GM19193 (cell line): Measurements from ENCODE around the gene RGS13.

ENCODE experiments used
- POLR2A ChIP-seq: IDR thresholded peaks from 4 replicates; pipeline ENCODE4 v1.6.1; 2011; ENCODE audit not compliant: insufficient read depth, insufficient read length; ENCODE audit errors: extremely low read depth

Gene RGS13

DNA sequence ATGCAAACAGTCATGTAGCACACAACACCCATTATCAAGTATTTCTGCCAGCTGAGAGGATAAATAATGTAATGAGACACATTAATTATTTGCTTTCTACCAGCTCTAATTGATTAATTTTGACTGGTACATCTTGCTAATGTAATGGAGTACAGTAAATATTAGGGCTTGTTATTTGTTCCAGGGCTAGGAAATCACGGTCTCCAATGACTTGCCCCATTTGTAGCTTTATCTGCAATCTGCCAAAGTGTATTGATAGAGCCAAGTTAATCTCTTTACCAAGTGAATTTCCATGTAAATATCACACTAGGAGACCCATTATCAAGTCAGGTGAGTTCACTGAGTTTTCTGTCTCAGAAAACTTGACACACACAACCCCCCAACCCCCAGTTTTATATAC lies 55.1 kb downstream of the RGS13 start:
- no peak for TF ChIP-seq POLR2A

DNA sequence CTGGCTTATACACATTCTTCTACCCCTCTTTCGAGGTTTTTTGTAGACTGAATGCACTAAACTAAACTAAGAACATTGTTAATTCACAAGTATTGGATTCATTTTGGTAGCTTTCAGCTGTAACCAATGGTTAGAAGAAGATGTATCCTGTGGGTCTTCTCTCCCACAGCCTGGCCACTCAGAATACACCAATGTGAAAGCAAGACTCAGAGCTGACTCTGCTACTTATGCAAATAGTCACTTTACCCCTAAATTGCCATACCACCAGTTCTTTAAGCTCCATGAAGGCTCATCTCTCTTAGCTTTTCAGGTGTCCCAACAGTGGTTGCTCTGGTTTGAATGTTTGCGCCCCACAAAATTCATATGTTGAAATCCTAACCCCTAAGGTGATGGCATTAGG lies 60.1 kb downstream of the RGS13 start:
- no peak for TF ChIP-seq POLR2A

- no peak for TF ChIP-seq POLR2A
Measured at GRCh38 chr1:192697771-192698170, 61.8 kb downstream of the RGS13 start.

DNA sequence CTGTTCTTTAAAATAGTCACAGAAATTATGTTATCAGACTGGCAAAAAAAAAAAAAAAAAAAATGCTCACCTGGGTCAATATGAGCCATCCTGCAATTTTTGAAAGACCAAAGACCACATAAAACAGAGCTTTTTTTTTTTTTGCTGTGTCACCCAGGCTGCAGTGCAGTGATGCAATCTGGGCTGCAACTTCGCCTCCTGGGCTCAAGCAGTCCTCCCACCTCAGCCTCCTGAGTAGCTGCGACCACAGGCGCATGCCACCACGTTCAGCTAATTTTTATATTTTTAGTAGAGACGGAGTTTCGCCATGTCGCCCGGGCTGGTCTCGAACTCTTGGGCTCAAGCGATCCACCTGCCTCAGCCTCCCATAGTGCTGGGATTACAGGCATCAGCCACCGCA lies 62.8 kb downstream of the RGS13 start:
- TF ChIP-seq POLR2A, result no peak

DNA sequence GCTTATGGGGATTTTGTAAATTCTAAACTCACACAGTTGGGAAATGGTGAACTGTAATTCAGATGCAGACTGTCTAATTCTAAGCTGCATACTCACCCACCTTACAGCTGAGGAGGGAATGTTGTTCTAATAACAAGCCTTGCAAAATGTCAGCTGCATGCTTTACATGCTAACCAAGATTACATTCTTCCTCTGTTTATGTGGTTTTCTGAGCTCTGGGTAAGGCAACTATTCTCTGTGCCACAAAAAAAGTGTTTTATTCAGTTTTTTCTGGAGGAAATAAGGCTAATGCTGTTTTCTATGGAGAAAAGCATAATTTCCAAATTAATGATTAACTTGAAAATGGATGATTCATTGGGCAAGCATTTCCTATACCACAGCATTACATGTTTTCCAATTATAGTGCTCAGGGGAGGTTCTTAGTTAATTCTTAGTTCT lies 64.9 kb downstream of the RGS13 start:
- TF ChIP-seq POLR2A, result no peak

DNA sequence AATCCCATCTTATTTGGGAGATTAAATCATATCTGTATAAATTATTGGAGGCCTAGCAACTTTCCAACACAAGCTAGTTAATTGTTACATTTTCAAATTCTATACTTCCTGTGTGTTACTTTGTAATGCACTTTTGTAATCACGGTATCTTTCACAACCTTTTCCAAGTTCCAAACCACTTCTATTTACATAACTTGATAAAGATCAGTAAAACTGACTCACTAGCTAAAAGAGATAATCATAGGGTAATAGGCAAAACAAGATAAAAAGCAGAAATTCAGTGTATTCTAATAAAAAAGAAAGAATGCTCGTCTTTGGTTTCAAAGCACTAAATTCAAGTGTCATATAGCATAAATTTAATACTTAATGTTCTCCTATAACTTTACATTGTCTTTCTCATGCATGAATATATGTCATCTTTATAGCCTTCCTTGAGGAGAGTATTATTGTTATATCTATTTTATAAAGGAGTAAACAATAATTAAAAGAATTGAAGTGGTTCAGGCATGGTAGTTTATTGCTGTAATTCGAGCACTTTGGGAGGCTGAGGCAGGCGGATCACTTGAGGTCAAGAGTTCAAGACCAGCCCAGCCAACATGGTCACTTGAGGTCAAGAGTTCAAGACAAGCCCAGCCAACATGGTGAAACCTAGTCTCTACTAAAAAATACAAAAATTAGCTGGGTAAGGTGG lies 66.4 kb downstream of the RGS13 start:
- no peak for TF ChIP-seq POLR2A

DNA sequence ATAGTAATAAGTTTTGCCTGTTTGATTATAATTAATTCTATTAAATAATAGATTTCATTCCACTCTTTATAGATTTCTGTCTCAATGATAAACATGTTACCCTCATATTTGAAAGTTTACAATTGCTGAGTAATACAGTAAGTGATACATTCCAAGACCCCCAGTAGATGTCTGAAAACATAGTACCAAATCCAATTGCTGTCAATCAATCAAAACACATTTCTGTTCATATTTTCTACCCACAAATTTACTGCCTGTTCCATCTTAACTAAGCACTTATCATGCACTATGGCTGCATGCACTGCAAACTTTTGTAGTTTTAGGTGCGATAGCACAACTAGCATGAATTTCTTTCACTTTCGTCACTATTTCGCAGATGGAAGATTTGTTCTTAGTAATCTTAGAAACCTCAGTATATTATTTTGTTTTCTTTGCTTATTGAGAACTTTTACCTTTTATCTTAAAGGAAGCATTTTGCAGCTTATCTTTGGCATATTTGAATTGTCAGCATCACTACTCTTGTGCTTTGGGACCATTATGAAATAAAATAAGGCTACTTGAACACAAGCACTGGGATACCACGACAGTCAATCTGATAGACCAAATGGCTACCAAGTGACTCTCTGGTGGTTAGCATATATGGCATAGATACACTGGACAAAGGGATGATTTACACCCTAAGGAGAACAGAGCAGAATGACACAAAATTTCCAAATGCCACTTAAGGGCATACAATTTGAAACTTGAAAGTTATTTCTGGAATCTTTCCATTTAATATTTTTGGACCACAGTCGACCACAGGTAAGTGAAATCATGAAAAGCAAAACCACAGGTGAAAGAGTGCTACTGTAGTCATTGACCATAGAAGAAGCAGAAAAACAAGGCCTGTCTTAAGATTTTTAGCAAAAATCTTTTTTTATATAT lies 67.6 kb downstream of the RGS13 start:
- no peak for TF ChIP-seq POLR2A

DNA sequence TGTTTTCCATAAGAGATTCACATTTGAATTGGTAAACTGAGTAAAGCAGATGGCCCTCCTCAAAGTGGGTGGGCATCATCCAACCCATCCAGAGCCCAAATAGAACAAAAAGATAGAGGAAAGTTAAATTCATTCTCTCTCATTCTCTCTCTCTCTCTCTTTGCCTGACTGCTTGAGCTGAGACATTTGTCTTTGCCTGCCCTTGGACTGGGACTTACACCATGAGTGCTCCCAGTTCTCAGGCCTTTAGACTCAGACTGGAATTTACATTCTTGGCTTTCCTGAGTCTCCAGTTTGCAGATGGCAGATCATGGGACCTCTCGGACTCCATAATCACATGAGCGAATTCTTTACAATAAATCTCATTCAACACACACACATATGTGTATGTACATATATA lies 69.6 kb downstream of the RGS13 start:
- TF ChIP-seq POLR2A, result no peak

GRCh38 chr1:192706936-192707335 lies 71.0 kb downstream of the RGS13 start:
- no peak for TF ChIP-seq POLR2A

DNA sequence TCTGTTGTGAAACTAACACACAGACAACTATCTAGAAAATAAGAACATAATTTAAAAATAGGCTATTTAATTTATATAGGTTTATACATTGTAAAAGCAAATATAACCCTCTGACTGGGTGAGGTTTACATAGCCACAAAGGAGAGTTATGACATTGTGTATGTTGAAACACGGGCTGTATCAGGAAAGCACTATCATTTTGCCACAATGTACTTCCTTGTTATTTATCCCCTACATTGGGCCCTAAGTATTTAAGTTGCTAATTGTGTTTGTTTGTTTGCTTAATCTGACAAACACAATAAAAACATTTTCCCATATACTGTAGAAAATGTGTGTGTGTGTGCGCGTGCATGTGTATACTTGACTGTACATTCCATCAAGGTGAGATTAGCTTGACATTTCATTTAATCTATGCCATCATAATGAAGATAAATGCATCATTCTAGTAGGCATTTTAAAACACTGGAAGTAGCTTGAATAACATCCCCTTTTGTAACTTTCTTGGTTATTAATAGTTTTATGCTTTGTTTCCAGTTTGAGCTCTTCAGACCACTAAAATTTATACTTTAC lies 72.1 kb downstream of the RGS13 start:
- TF ChIP-seq POLR2A, result no peak

DNA sequence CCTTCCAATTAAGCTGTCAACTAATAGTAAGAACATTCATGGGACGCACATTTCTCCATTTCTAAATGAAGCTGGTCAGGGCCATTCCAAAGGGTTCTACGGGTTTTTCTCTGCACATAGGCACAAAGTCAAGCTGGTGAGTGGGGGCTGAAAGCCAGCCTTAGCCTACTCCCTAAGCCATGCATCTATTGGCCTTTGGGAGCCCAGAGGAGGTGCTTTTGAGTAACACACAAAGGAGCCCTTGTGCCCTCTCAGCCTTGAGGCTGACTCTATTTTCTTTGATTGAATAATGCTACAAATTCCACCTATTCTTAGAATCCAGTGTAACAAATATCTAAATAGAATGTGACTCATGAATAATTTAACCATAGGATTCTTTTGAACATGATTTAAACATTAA lies 73.6 kb downstream of the RGS13 start:
- no peak for TF ChIP-seq POLR2A
